Hepatic stellate cell (primary cell): ENCODE measurements around the gene PI4KA.

Experiments
- DNase-seq: peaks from one replicate; pipeline ENCODE4 v3.0.0; 2011; ENCODE audit warnings: low spot score

Gene PI4KA

GRCh38 chr22:20792966-20793728 lies 65.5 kb downstream of the PI4KA start:
- DNase-seq: peak; percentile 37

GRCh38 chr22:20792221-20792965 lies 66.2 kb downstream of the PI4KA start:
- no peak for DNase-seq

GRCh38 chr22:20788627-20789344 lies 69.8 kb downstream of the PI4KA start:
- DNase-seq: no peak

- DNase-seq: no peak
Measured at GRCh38 chr22:20787746-20788626, 70.6 kb downstream of the PI4KA start.

GRCh38 chr22:20787223-20787622 lies 71.4 kb downstream of the PI4KA start:
- DNase-seq: no peak

- DNase-seq: no peak
Measured at GRCh38 chr22:20786536-20786979, 72.1 kb downstream of the PI4KA start.

- DNase-seq: no peak
Measured at GRCh38 chr22:20786048-20786447, 72.6 kb downstream of the PI4KA start.

GRCh38 chr22:20785415-20785814 lies 73.2 kb downstream of the PI4KA start:
- no peak for DNase-seq

GRCh38 chr22:20783844-20784723 lies 74.5 kb downstream of the PI4KA start:
- peak; percentile 82 for DNase-seq

GRCh38 chr22:20783300-20783673 lies 75.3 kb downstream of the PI4KA start:
- DNase-seq: no peak

- no peak for DNase-seq
Measured at GRCh38 chr22:20782596-20783299, 75.9 kb downstream of the PI4KA start.

- DNase-seq: no peak
Measured at GRCh38 chr22:20782083-20782482, 76.5 kb downstream of the PI4KA start.

GRCh38 chr22:20781272-20781990 lies 77.2 kb downstream of the PI4KA start:
- DNase-seq: no peak

GRCh38 chr22:20779818-20780158 lies 78.8 kb downstream of the PI4KA start:
- no peak for DNase-seq

GRCh38 chr22:20779014-20779817 lies 79.4 kb downstream of the PI4KA start:
- DNase-seq: no peak

- DNase-seq: peak; percentile 78
Measured at GRCh38 chr22:20777420-20778177, 81.0 kb downstream of the PI4KA start.

GRCh38 chr22:20776624-20777405 lies 81.8 kb downstream of the PI4KA start:
- DNase-seq: no peak
